ENCODE results near the gene CPLANE1. TPM values are rescaled to one million over a fixed set of nuclear protein-coding genes. Genes with fewer than 3 reads are reported as not detected.

The CPLANE1 gene
- total and polyA plus RNA-seq, 2 of the 4 experiments (the other 2 are of a cell fraction) = 4.4 to 17.9 TPM

DNA sequence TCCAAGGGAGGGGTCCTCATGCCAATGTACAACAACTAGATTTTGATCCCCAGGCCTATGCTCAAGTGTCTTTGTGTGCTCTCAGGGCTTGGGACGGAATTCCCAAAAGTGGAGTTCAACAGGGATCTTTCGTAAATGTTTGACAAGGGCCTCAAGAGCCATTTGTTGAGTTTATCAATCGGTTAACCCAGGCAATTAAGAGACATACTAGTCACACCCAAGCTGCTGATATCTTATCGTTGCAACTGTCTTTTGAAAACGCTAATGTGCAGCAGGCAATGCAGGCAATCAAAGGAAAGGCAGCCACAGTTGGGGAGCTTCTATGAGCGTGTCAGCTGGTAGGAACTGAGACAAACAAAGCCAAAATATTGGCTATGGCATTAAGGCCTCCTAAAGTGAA is 161.2 kb downstream of the CPLANE1 start:
- no TSS peak for BruUV-seq (replicated peaks)
- H2BK5ac ChIP-seq (ENCODE audit: low read depth, low read length, poor library complexity, severe bottlenecking) = no peak overlapping the region

More for the DNA sequence above, 161.2 kb downstream of the CPLANE1 start:
- H3K79me1 ChIP-seq (ENCODE audit: low read depth in 1 of 2, low read length in 2 of 2) = no peaks in the 10 kb centered on the region
- H3K9me3 ChIP-seq (ENCODE audit: control insufficient read depth, insufficient read depth, low read length) = no peaks in the 10 kb centered on the region
- no peak overlapping the region for H4K8ac ChIP-seq (ENCODE audit: low read depth in 2 of 2, low read length in 2 of 2)
- ATAC-seq (ENCODE audit: low read depth) (no peak), DNase-seq (no peak)
- no peak overlapping the region for H2AK5ac ChIP-seq (ENCODE audit: low read depth, low read length)
- no peak overlapping the region for H3K4me2 ChIP-seq (ENCODE audit: low read depth, low read length)
- dilution Hi-C loops (cut with HindIII; ENCODE audit: low sequenced_read_pairs, unreplicated experiment) = no loop called here
- H3K27ac ChIP-seq (ENCODE audit: insufficient read depth, low read length) = no peak overlapping the region
- intact Hi-C loops (cut with micrococcal nuclease) = no loop called here
- H3K9ac ChIP-seq (ENCODE audit: low read depth, low read length) = no peak overlapping the region
- H3K23ac ChIP-seq (ENCODE audit: low read depth, low read length) = no peak overlapping the region
- no peak overlapping the region for H3K56ac ChIP-seq (ENCODE audit: extremely low read depth, insufficient read depth, low read length)
- no peak overlapping the region for H3K18ac ChIP-seq (ENCODE audit: low read depth, low read length)
- no peak overlapping the region for H2BK20ac ChIP-seq (ENCODE audit: low read depth, low read length)
- H4K20me1 ChIP-seq (ENCODE audit: insufficient read depth, low read length) = no peaks in the 10 kb centered on the region
- WGBS, 2 experiments (ENCODE audit: extremely low coverage in 2 of 2, insufficient read length in 1 of 2) = 100% methylated on average over 1 of the region's 6 CpGs; no CpG with 5 or more reads in 1 of the 2 experiments
- H3K14ac ChIP-seq (replicated peaks; ENCODE audit: low read depth, low read length) = no peak overlapping the region
- no peak overlapping the region for H3K4me3 ChIP-seq (ENCODE audit: insufficient read depth, low read depth, low read length)
- H3K36me3 ChIP-seq (ENCODE audit: control insufficient read depth, insufficient read depth, low read length) = no peaks in the 10 kb centered on the region; the same call in 1 of the 2 replicates
- no peaks in the 10 kb centered on the region for H3K27me3 ChIP-seq (ENCODE audit: control insufficient read depth, insufficient read depth, low read length)
- no peak for TF ChIP-seq FOS (IDR thresholded peaks at IDR 0.05; ENCODE audit: low read depth, low read length)
- TF ChIP-seq, protein P1, sequence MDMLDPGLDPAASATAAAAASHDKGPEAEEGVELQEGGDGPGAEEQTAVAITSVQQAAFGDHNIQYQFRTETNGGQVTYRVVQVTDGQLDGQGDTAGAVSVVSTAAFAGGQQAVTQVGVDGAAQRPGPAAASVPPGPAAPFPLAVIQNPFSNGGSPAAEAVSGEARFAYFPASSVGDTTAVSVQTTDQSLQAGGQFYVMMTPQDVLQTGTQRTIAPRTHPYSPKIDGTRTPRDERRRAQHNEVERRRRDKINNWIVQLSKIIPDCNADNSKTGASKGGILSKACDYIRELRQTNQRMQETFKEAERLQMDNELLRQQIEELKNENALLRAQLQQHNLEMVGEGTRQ (IDR thresholded peaks at IDR 0.05; ENCODE audit: low read depth, low read length) = no peak
- TF ChIP-seq POLR2A (IDR thresholded peaks at IDR 0.05; ENCODE audit: low read depth, low read length) = no peak
- no peak for TF ChIP-seq RAD21 (IDR thresholded peaks at IDR 0.05; ENCODE audit: low read length)
- POLR2A ChIA-PET (ENCODE audit: unreplicated experiment) = no interaction called here
- H3K9me1 ChIP-seq (ENCODE audit: insufficient read depth, low read length) = 0 out of 2 replicates have a peak, but pooled peaks cover 3% of the 10 kb centered on the region
- H2AFZ ChIP-seq (replicated peaks; ENCODE audit: low read length, poor library complexity) = no peak overlapping the region
- CTCF ChIA-PET = no interaction called here
- no peak overlapping the region for H4K91ac ChIP-seq (ENCODE audit: insufficient read depth, low read depth, low read length)
- peaks cover 1% of the 10 kb centered on the region; the same call in 1 of the 2 replicates for H3K4me1 ChIP-seq (ENCODE audit: control insufficient read depth, insufficient read depth, low read length)
- H2AK9ac ChIP-seq (replicated peaks; ENCODE audit: low read depth, low read length, poor library complexity) = no peak overlapping the region
- H2BK15ac ChIP-seq (ENCODE audit: low read depth, low read length) = no peak overlapping the region
- in situ Hi-C loops (cut with MboI; ENCODE audit: low sequenced_read_pairs) = no loop called here
- H4K5ac ChIP-seq (ENCODE audit: low read depth, low read length) = no peak overlapping the region
- no peak overlapping the region for H2BK120ac ChIP-seq (ENCODE audit: low read depth, low read length)
- no peak overlapping the region for H3K4ac ChIP-seq (ENCODE audit: low read depth, low read length)
